ENCODE measurements around the gene DAAM2. TPM values are rescaled to one million over a fixed set of nuclear protein-coding genes. Genes with fewer than 3 reads are reported as not detected.

DAAM2 gene
- total RNA-seq, 4 donors from 2014 or later, result 11.0 to 43.3 (median 26.4) TPM

DNA sequence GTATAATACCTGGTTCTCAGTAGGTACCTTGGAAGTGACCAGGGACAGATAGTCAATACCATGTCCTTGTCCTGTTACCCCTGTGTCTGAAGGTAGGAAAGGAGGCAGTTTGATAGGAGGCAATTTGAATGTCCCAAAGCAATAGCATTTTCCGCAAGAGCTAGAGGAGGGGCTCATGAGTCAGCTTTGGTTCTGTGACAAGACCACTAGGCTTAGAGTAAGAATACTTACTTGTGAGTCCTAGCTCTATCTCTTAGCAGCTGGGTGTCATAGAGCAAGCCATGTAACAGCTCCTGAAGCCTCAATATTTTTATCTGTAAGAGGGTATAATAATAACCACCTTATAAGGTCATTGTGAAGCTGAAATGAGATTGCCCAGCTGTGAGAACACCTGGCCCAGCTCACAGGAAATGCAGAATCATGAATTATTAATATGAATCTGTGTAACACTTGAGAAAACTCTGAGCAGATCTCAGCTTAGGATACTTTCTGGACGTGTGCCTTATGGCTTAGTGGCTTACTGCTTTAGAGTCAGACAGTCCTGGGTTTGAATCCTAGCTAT lies 58.6 kb downstream of the DAAM2 start:
- no peaks in the 10 kb centered on the region for H3K36me3 ChIP-seq
- no peaks in the 10 kb centered on the region for H3K4me1 ChIP-seq
- H3K27me3 ChIP-seq, result no peaks in the 10 kb centered on the region
- DNase-seq, result no peak
- TF ChIP-seq, protein P1, sequence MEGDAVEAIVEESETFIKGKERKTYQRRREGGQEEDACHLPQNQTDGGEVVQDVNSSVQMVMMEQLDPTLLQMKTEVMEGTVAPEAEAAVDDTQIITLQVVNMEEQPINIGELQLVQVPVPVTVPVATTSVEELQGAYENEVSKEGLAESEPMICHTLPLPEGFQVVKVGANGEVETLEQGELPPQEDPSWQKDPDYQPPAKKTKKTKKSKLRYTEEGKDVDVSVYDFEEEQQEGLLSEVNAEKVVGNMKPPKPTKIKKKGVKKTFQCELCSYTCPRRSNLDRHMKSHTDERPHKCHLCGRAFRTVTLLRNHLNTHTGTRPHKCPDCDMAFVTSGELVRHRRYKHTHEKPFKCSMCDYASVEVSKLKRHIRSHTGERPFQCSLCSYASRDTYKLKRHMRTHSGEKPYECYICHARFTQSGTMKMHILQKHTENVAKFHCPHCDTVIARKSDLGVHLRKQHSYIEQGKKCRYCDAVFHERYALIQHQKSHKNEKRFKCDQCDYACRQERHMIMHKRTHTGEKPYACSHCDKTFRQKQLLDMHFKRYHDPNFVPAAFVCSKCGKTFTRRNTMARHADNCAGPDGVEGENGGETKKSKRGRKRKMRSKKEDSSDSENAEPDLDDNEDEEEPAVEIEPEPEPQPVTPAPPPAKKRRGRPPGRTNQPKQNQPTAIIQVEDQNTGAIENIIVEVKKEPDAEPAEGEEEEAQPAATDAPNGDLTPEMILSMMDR (IDR thresholded peaks at IDR 0.05), result no peak
- TF ChIP-seq POLR2A (IDR thresholded peaks at IDR 0.05), result no peak
- no peak overlapping the region for H3K27ac ChIP-seq
- H3K4me3 ChIP-seq, result no peak overlapping the region
- intact Hi-C loops (cut with DNase I; ENCODE audit: low total_unique reads), result no loop called here
- H3K9me3 ChIP-seq, result no peaks in the 10 kb centered on the region

DNA sequence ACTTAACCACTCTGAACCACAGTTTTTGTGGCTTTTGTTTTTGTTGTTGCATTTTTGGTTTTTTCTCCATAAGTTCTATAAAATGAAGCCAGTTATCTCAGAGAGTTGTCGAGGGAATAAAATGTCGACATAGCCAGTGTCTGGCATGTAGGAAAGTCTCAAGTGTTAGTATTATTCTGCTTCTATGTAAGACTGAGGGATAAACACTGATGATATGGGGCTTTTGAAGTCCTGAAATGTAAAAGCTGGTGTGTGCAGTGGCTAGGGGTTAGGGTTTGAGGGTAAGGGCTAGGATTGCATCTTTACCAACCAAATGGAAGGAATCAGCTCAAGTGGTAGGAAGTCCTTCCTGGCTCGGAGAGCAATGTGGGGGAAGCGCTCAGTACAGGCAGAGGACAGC lies 59.2 kb downstream of the DAAM2 start:
- intact Hi-C loops (cut with DNase I; ENCODE audit: low total_unique reads), result no loop called here

DNA sequence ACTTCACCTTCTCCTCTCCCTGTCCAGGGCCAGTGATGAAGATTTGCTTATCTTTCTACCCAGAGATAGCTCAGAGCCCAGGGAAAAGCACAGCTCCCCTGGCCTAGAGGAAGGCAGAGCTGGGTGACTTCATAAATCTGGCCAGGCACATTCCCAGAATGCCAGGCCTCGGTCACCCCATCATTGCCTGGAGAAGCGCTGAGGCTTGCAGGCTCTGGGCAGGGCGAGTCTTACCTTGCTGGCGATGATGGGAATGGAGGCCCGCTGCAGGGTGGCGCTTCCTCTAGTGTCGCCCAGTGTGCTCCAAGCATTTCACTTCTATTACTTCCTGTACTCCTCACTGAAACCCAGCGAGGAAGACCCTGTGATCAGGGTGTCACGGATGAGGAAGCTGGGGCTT lies 60.1 kb downstream of the DAAM2 start:
- intact Hi-C loops (cut with DNase I; ENCODE audit: low total_unique reads), result no loop called here
- peak overlapping the region in 1 of 2 donors; percentile 2 for H3K27ac ChIP-seq
- H3K4me3 ChIP-seq, result no peak overlapping the region
- no peak for DNase-seq
- no peaks in the 10 kb centered on the region for H3K27me3 ChIP-seq
- H3K36me3 ChIP-seq, result no peaks in the 10 kb centered on the region
- no peaks in the 10 kb centered on the region for H3K4me1 ChIP-seq
- no peaks in the 10 kb centered on the region for H3K9me3 ChIP-seq
- TF ChIP-seq POLR2A (IDR thresholded peaks at IDR 0.05), result no peak
- TF ChIP-seq, protein P1 (IDR thresholded peaks at IDR 0.05), result no peak

More for the DNA sequence above, 59.2 kb downstream of the DAAM2 start:
- H3K27me3 ChIP-seq, result no peaks in the 10 kb centered on the region
- no peak overlapping the region for H3K27ac ChIP-seq
- no peak overlapping the region for H3K4me3 ChIP-seq
- H3K9me3 ChIP-seq, result no peaks in the 10 kb centered on the region
- TF ChIP-seq, protein P1 (IDR thresholded peaks at IDR 0.05), result no peak
- TF ChIP-seq POLR2A (IDR thresholded peaks at IDR 0.05), result no peak
- no peak for DNase-seq
- H3K4me1 ChIP-seq, result no peaks in the 10 kb centered on the region
- H3K36me3 ChIP-seq, result no peaks in the 10 kb centered on the region

DNA sequence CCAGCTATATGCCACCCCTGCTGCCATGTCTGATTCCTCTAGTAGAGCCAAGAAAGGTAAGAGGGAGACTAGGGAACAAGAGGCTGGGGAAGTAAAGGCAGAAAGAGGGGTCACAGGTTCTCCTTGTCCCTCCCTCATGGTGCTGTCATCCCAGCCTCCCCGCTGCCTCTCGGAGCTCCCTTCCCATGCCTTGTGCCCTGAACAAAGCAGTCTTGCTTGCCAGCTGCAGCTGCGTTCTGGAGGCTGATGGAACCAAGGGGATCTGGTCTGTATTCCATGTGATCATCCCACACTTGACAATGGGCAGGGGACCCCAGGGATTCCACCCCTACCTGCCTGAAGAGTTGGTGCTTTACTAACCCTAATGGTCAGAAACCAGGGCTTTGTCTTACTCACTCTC lies 61.4 kb downstream of the DAAM2 start:
- no peak for DNase-seq
- H3K27me3 ChIP-seq, result no peaks in the 10 kb centered on the region
- H3K4me3 ChIP-seq, result no peak overlapping the region
- no peak overlapping the region for H3K27ac ChIP-seq
- intact Hi-C loops (cut with DNase I; ENCODE audit: low total_unique reads), result no loop called here
- H3K9me3 ChIP-seq, result no peaks in the 10 kb centered on the region
- TF ChIP-seq, protein P1 (IDR thresholded peaks at IDR 0.05), result no peak
- TF ChIP-seq POLR2A (IDR thresholded peaks at IDR 0.05), result no peak
- no peaks in the 10 kb centered on the region for H3K4me1 ChIP-seq
- no peaks in the 10 kb centered on the region for H3K36me3 ChIP-seq

DNA sequence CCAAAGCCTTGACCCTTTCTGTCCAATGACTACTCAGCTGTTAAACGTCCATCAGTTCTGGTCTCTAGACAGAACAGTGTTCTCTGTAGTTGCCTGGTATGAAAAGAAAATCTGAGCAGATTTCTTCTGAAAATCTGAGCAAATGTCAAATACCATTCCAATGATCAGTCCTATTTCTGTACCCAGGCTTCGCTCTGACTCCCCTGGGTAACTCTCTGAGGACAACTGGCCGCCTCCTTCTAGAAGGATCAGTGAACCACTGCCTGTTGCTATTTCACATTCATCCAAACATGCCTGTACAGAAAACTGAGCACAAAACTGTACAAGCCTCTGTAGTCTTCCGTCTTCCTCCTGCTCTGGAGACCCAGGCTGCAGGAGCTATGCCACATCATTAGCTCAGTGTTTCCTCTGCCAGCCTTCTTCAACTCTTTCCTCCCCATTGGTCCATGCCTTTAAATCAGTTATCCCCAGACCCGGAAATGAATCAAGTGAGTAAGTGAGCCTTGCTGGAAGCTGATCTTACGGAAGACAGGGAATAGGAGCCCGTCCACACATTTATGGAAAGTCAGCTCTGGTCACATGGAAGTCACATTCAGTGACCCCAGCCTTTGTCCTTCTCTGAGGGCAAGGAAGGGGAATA lies 63.3 kb downstream of the DAAM2 start:
- Histone ChIP-seq H3K27me3 (no peaks in the 10 kb centered on the region), H3K27ac (peak overlapping the region; percentile 16 to 19), H3K9me3 (no peaks in the 10 kb centered on the region), H3K36me3 (no peaks in the 10 kb centered on the region), H3K4me1 (no peaks in the 10 kb centered on the region), H3K4me3 (no peak overlapping the region)
- intact Hi-C loops (cut with DNase I; ENCODE audit: low total_unique reads), result no loop called here
- DNase-seq, result no peak
- no peak for TF ChIP-seq POLR2A (IDR thresholded peaks at IDR 0.05)
- TF ChIP-seq, protein P1 (IDR thresholded peaks at IDR 0.05), result no peak
